GM12878 (cell line): Measurements from ENCODE around the gene BRI3BP.

ENCODE experiments used
- CHD4 ChIP-seq: fragments of 200-600 bp; sonication (generic); IDR thresholded peaks from 2 replicates; pipeline ENCODE4 v1.6.1; 2016; ENCODE audit warnings: mild to moderate bottlenecking
- EZH2 ChIP-seq: IDR thresholded peaks from 2 replicates; pipeline ENCODE4 v1.6.1; 2012; ENCODE audit warnings: low read depth, mild to moderate bottlenecking, control low read depth, inconsistent platforms, low read length, borderline replicate concordance; ENCODE audit not compliant: control insufficient read depth
- JUNB ChIP-seq: IDR thresholded peaks from 2 replicates; pipeline ENCODE4 v1.6.1; 2016; ENCODE audit warnings: antibody characterized with exemption, mild to moderate bottlenecking
- MXI1 ChIP-seq: fragments of 150-350 bp; IDR thresholded peaks from 2 replicates; pipeline ENCODE4 v1.6.1; 2011; ENCODE audit warnings: low read depth, mild to moderate bottlenecking, inconsistent platforms, low read length, improper control_type of control experiment
- RCOR1 ChIP-seq: conservative IDR thresholded peaks from 2 replicates; pipeline ENCODE4 v1.6.1; 2012; ENCODE audit warnings: low read depth, low read length, improper control_type of control experiment
- STAT1 ChIP-seq: fragments of 450-650 bp; conservative IDR thresholded peaks from 2 replicates; pipeline ENCODE4 v1.6.1; 2014; ENCODE audit warnings: antibody characterized with exemption, mild to moderate bottlenecking
- TF ChIP-seq, protein P1 (sequence below): fragments of 450-650 bp; IDR thresholded peaks from 2 replicates; pipeline ENCODE4 v1.6.1; 2017; ENCODE audit warnings: mild to moderate bottlenecking, moderate library complexity
- TF ChIP-seq, protein P2 (sequence below), 3 experiments: IDR thresholded peaks in 2 of 3; conservative IDR thresholded peaks in 1 of 3; 2 replicates each; pipeline ENCODE4 v1.5.1; 2011; ENCODE audit warnings: low read depth in 3 of 3, low read length in 3 of 3, mild to moderate bottlenecking in 3 of 3, control low read depth in 2 of 3, moderate library complexity in 2 of 3, inconsistent platforms in 1 of 3, mixed read lengths in 1 of 3; ENCODE audit not compliant: control insufficient read depth in 2 of 3, insufficient read depth in 1 of 3; ENCODE audit errors: extremely low read depth in 1 of 3

DNA sequence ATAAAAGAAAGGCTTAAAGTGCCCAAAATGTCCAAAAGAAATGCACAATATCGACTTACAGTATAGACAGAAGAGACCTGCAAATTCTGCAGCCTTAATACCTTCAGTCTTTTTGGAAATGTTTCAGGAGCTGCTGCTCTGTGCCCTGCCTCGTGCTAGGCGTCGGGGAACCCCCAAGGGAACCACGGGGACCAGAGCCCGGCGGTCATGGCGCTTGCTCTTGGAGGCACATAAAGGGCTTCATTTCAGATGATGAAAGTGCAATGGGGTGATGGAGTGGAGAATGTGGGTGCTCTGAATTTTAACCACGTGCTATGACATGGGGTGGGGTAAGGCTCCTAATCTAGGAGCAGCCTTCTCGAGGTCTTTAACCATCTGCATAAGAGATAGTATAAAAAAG is 57.0 kb downstream of the BRI3BP start:
- TF ChIP-seq MXI1 (no peak), EZH2 (no peak), CHD4 (no peak), STAT1 (no peak), RCOR1 (no peak), JUNB (no peak)
- TF ChIP-seq, protein P1, sequence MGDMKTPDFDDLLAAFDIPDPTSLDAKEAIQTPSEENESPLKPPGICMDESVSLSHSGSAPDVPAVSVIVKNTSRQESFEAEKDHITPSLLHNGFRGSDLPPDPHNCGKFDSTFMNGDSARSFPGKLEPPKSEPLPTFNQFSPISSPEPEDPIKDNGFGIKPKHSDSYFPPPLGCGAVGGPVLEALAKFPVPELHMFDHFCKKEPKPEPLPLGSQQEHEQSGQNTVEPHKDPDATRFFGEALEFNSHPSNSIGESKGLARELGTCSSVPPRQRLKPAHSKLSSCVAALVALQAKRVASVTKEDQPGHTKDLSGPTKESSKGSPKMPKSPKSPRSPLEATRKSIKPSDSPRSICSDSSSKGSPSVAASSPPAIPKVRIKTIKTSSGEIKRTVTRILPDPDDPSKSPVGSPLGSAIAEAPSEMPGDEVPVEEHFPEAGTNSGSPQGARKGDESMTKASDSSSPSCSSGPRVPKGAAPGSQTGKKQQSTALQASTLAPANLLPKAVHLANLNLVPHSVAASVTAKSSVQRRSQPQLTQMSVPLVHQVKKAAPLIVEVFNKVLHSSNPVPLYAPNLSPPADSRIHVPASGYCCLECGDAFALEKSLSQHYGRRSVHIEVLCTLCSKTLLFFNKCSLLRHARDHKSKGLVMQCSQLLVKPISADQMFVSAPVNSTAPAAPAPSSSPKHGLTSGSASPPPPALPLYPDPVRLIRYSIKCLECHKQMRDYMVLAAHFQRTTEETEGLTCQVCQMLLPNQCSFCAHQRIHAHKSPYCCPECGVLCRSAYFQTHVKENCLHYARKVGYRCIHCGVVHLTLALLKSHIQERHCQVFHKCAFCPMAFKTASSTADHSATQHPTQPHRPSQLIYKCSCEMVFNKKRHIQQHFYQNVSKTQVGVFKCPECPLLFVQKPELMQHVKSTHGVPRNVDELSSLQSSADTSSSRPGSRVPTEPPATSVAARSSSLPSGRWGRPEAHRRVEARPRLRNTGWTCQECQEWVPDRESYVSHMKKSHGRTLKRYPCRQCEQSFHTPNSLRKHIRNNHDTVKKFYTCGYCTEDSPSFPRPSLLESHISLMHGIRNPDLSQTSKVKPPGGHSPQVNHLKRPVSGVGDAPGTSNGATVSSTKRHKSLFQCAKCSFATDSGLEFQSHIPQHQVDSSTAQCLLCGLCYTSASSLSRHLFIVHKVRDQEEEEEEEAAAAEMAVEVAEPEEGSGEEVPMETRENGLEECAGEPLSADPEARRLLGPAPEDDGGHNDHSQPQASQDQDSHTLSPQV = no peak
- TF ChIP-seq, protein P2, sequence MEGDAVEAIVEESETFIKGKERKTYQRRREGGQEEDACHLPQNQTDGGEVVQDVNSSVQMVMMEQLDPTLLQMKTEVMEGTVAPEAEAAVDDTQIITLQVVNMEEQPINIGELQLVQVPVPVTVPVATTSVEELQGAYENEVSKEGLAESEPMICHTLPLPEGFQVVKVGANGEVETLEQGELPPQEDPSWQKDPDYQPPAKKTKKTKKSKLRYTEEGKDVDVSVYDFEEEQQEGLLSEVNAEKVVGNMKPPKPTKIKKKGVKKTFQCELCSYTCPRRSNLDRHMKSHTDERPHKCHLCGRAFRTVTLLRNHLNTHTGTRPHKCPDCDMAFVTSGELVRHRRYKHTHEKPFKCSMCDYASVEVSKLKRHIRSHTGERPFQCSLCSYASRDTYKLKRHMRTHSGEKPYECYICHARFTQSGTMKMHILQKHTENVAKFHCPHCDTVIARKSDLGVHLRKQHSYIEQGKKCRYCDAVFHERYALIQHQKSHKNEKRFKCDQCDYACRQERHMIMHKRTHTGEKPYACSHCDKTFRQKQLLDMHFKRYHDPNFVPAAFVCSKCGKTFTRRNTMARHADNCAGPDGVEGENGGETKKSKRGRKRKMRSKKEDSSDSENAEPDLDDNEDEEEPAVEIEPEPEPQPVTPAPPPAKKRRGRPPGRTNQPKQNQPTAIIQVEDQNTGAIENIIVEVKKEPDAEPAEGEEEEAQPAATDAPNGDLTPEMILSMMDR (IDR thresholded peaks at IDR 0.05 in 2 of 3, conservative IDR thresholded peaks at IDR 0.05 in 1 of 3; ENCODE audit: control insufficient read depth in 2 of 3, extremely low read depth in 1 of 3, insufficient read depth in 1 of 3, low read depth in 3 of 3, low read length in 3 of 3) = no peak
